CD4-positive, alpha-beta T cell treated with Interleukin-6 at 100 ng/mL for 8 hours (primary cell): Measurements from ENCODE around the gene KDM1B.

ENCODE experiments used
- DNase-seq: peaks from one replicate; pipeline ENCODE4 v3.0.0-alpha.2; 2020; ENCODE audit warnings: mixed read lengths, low spot score

Gene KDM1B

GRCh38 chr6:18235524-18235923, 80.3 kb downstream of the KDM1B start:
- DNase-seq, result no peak

- DNase-seq, result no peak
Observed at GRCh38 chr6:18237167-18237566, 81.9 kb downstream of the KDM1B start.

- DNase-seq, result no peak
Observed at GRCh38 chr6:18240230-18240629, 85.0 kb downstream of the KDM1B start.

- DNase-seq, result no peak
Observed at GRCh38 chr6:18241208-18242038, 86.2 kb downstream of the KDM1B start.

GRCh38 chr6:18242062-18242851, 87.0 kb downstream of the KDM1B start:
- no peak for DNase-seq

GRCh38 chr6:18243302-18243893, 88.2 kb downstream of the KDM1B start:
- no peak for DNase-seq

- no peak for DNase-seq
Observed at GRCh38 chr6:18244251-18244650, 89.0 kb downstream of the KDM1B start.

GRCh38 chr6:18245079-18245478, 89.9 kb downstream of the KDM1B start:
- DNase-seq, result no peak

GRCh38 chr6:18245642-18246041, 90.4 kb downstream of the KDM1B start:
- DNase-seq, result no peak

- no peak for DNase-seq
Observed at GRCh38 chr6:18246205-18246604, 91.0 kb downstream of the KDM1B start.

- DNase-seq, result no peak
Observed at GRCh38 chr6:18247002-18247401, 91.8 kb downstream of the KDM1B start.

GRCh38 chr6:18248698-18249097, 93.5 kb downstream of the KDM1B start:
- no peak for DNase-seq

GRCh38 chr6:18249271-18249670, 94.0 kb downstream of the KDM1B start:
- DNase-seq, result no peak

- DNase-seq, result no peak
Observed at GRCh38 chr6:18253635-18254034, 98.4 kb downstream of the KDM1B start.

GRCh38 chr6:18254793-18255192, 99.6 kb downstream of the KDM1B start:
- DNase-seq, result no peak

- no peak for DNase-seq
Observed at GRCh38 chr6:18259675-18260447, 104.6 kb downstream of the KDM1B start.

GRCh38 chr6:18260448-18261106, 105.4 kb downstream of the KDM1B start:
- DNase-seq, result no peak

GRCh38 chr6:18261877-18262276, 106.7 kb downstream of the KDM1B start:
- no peak for DNase-seq

- peak; percentile 48 for DNase-seq
Observed at GRCh38 chr6:18262702-18263417, 107.6 kb downstream of the KDM1B start.

GRCh38 chr6:18263418-18264218, 108.4 kb downstream of the KDM1B start:
- DNase-seq, result peak; percentile 8
